BE2C (cell line): Measurements from ENCODE around the gene BZW1.

ENCODE experiments used
- DNase-seq: peaks from one replicate; pipeline ENCODE4 v3.0.0-alpha.2; 2020
- H3K27me3 ChIP-seq: fragments of 250-450 bp; sonication (Bioruptor Pico); 2 replicates; pipeline ENCODE4 v1.5.1; 2020; ENCODE audit warnings: mild to moderate bottlenecking
- H3K36me3 ChIP-seq: fragments of 250-450 bp; sonication (Bioruptor Pico); 2 replicates; pipeline ENCODE4 v1.5.1; 2020; ENCODE audit warnings: mild to moderate bottlenecking
- H3K4me1 ChIP-seq: fragments of 250-450 bp; sonication (Bioruptor Pico); 2 replicates; pipeline ENCODE4 v1.5.1; 2020
- H3K4me3 ChIP-seq: 2 replicates; pipeline ENCODE4 v1.5.1; 2011; ENCODE audit warnings: low read depth, low read length
- H3K9me3 ChIP-seq: fragments of 250-450 bp; sonication (Bioruptor Pico); 2 replicates; pipeline ENCODE4 v1.5.1; 2020
- TF ChIP-seq, protein P1 (sequence below): IDR thresholded peaks from 2 replicates; pipeline ENCODE4 v1.5.1; 2012; ENCODE audit warnings: mild to moderate bottlenecking, low read depth, low read length

Gene BZW1

DNA sequence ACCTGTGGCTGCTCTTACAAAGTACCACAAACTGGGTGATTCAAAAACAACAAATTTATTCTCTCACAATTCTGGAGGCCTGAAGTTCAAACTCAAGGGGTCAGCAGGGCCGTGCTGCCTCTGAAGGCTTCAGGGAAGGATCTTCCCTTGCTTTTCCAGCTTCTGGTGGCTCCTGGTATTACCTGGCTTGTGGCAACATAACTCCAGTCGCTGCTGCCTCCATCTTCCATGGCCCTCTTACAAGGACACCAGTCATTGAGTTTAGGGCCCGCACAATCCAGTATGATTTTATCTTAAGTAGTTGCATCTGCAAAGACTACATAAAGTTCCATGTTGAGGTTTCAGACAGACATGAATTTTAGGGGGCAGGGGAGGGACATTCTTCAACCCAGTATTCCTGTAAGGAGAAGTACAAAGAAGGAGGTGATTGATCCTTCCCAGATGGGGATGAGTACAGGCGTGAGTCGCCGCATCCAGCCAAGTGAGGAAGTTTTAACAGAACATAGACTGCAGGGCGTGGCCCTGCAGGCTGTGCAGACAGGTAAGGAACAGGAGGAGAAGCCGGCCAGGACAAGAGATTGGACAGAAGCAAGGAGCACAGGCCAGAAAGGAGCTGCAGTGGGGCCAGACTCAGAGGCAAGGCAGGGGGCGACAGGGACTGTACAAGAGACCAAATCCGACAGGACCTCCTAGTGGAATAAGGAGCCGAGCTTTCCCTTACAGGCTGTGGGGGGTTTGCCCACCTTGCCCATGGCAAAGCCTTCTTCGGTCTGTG, 44.4 kb upstream of the BZW1 start:
- H3K27me3 ChIP-seq, result no peaks in the 10 kb centered on the region

DNA sequence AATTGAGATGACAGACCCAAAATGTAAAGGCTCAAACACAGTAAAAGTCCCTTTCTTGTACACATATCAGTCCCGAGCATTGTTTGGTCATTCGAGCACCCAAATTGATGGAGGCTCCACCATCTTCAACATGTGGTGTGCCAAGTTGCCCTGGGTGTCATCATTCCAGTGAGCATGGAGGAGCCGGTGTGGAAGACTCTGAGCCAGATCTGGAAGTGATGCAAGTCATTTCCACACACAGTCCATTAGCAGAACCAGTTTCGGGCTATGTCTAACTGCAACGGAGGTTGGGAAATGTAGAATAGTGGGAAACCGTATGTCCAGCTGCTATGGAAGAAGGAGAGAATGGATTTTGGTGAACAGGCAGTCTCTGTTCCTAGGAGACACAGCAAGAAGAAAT, 40.9 kb upstream of the BZW1 start:
- no peaks in the 10 kb centered on the region for H3K27me3 ChIP-seq
- no peaks in the 10 kb centered on the region for H3K36me3 ChIP-seq
- no peak overlapping the region for H3K4me3 ChIP-seq
- TF ChIP-seq, protein P1, sequence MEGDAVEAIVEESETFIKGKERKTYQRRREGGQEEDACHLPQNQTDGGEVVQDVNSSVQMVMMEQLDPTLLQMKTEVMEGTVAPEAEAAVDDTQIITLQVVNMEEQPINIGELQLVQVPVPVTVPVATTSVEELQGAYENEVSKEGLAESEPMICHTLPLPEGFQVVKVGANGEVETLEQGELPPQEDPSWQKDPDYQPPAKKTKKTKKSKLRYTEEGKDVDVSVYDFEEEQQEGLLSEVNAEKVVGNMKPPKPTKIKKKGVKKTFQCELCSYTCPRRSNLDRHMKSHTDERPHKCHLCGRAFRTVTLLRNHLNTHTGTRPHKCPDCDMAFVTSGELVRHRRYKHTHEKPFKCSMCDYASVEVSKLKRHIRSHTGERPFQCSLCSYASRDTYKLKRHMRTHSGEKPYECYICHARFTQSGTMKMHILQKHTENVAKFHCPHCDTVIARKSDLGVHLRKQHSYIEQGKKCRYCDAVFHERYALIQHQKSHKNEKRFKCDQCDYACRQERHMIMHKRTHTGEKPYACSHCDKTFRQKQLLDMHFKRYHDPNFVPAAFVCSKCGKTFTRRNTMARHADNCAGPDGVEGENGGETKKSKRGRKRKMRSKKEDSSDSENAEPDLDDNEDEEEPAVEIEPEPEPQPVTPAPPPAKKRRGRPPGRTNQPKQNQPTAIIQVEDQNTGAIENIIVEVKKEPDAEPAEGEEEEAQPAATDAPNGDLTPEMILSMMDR, result no peak
- DNase-seq, result no peak
- no peaks in the 10 kb centered on the region for H3K9me3 ChIP-seq
- peaks cover under 1% of the 10 kb centered on the region; the same call in 1 of the 2 replicates for H3K4me1 ChIP-seq

More for the DNA sequence above, 44.4 kb upstream of the BZW1 start:
- H3K4me1 ChIP-seq, result peaks cover 5% of the 10 kb centered on the region; the same call in 1 of the 2 replicates
- H3K9me3 ChIP-seq, result no peaks in the 10 kb centered on the region
- no peak for DNase-seq
- H3K4me3 ChIP-seq, result no peak overlapping the region
- TF ChIP-seq, protein P1, result no peak
- no peaks in the 10 kb centered on the region for H3K36me3 ChIP-seq

DNA sequence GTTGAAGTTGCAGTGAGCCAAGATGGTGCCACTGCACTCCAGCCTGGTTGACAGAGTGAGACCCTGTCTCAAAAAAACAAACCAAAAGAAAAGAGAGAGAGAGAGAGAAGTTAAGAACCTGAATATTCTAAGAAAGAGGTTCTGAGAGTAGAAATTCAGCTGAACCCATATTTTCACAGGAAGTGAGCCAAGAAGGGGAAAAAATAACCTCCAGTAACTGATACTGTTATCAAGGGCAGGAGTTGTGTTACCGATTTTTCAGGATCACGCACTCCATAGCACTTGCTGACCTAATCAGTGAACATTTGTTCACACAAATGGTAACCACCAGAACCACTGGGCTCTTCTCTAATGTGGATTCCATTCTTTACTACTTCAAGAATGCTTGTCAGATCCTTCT, 39.1 kb upstream of the BZW1 start:
- Histone ChIP-seq H3K4me1 (no peaks in the 10 kb centered on the region), H3K9me3 (no peaks in the 10 kb centered on the region), H3K4me3 (no peak overlapping the region), H3K27me3 (no peaks in the 10 kb centered on the region), H3K36me3 (no peaks in the 10 kb centered on the region)
- TF ChIP-seq, protein P1, result no peak
- no peak for DNase-seq

DNA sequence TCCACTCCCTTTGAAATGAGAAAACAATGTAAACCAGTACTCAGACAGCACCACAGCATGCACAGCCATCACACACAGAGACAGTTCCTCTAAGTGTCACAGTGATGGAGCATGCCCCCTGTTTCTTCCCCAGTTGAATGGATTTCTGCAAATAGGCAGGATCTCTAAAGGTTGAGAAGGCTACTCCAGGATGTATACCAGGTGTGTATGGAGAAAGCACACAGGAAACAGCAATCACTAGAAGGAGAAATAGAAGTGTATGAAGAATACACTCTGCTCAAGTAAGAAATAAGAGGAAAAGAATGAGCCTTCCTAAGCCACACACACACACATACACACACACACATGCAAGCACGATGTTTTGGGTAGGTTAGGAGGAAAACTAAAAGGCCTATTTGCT, 38.6 kb upstream of the BZW1 start:
- Histone ChIP-seq H3K27me3 (no peaks in the 10 kb centered on the region), H3K4me3 (no peak overlapping the region), H3K4me1 (no peaks in the 10 kb centered on the region), H3K36me3 (no peaks in the 10 kb centered on the region), H3K9me3 (no peaks in the 10 kb centered on the region)
- TF ChIP-seq, protein P1, result no peak
- no peak for DNase-seq

DNA sequence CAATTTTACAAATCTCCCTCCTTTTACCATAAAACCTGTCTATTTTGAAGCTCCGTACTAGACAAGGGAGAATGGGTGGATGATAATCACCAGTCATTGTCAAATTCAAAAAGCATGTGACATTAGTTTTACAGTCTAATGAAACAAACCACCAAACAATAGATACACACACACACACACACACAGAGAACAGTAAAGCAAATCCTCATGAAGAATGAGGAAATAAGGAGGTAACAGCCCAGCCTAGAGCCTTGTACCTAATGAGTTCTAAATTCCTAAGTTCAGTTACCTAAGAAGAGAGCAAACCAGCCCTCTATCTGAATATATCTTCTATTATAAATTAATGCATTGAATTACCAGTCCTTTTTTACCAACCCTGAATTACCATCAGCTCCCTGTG, 36.8 kb upstream of the BZW1 start:
- Histone ChIP-seq H3K27me3 (no peaks in the 10 kb centered on the region), H3K9me3 (no peaks in the 10 kb centered on the region), H3K4me1 (no peaks in the 10 kb centered on the region), H3K4me3 (no peak overlapping the region), H3K36me3 (no peaks in the 10 kb centered on the region)
- TF ChIP-seq, protein P1, result no peak
- DNase-seq, result no peak

DNA sequence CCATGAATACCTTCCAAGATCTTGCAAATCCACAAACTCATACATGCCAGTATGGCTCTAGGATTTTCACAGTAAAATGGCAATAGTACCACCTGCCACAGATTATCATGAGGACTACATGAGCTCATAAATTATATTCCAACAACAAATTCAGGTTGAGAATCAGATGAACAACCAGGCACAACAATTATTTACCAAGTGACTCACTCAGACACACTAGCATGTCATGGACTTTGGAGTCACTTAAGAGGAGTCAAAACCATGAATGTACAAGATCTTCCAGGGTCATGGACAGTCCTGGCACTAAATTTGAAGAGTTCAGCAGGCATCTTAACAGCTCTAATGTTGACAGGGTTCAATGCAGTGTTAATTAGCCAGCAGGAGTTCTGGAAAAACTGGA, 34.4 kb upstream of the BZW1 start:
- Histone ChIP-seq H3K36me3 (no peaks in the 10 kb centered on the region), H3K4me1 (no peaks in the 10 kb centered on the region), H3K9me3 (no peaks in the 10 kb centered on the region), H3K4me3 (no peak overlapping the region), H3K27me3 (no peaks in the 10 kb centered on the region)
- TF ChIP-seq, protein P1, result no peak
- DNase-seq, result no peak
